ENCODE data around the gene SEC14L3.

The SEC14L3 gene

DNA sequence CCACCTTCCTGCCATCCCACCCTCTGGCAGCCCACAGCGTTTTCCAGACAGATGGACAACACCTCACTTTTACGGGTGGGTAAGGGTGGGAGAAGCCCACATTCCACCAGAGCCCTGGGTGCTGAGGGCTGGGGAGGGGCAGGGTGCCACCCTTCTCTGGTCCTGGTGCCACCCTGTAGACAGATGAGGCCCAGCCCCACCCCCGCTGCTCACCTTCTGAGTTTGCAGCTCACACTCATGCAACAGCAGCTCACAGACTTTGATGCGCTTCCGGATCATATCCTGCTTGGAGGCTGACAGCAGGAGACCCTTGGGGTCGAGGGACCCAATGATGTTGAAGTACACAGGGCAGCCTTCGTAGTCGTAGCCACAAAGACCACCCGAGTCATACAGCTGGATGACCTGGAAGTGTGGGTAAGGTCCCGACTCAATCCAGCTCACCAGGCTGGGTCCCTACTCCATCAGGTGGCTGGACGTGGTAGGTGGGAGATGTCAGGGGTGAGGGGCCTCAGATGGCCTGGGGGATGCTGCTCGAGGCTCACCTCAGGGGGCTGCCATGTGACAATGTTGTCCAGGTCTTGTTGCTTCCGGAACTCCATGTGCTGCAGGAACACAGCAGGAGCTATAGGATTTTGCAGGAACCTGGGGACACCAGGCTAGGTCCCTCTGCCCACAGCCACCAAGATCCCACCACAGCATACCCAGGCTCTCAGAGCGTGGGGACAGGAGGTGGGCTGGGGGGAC, 23.4 kb upstream of the SEC14L3 start:
- no peak overlapping the region for H3K9ac ChIP-seq (ENCODE audit: insufficient read length)
- H3K9me3 ChIP-seq (ENCODE audit: low read depth, low read length): no peaks in the 10 kb centered on the region
- no peak overlapping the region for H3K27ac ChIP-seq
- H3K4me3 ChIP-seq: no peak overlapping the region
- TF ChIP-seq FOXP2 (optimal IDR thresholded peaks at IDR 0.05; ENCODE audit: control extremely low read depth, extremely low read length, insufficient read depth) (no peak), POLR2AphosphoS5 (IDR thresholded peaks at IDR 0.05; ENCODE audit: borderline replicate concordance, low read depth, low read length) (no peak), EZH2 (IDR thresholded peaks at IDR 0.05) (no peak)
- no peaks in the 10 kb centered on the region for H3K36me3 ChIP-seq (ENCODE audit: insufficient read depth, low read length)
- no peak for DNase-seq (ENCODE audit: low read depth, low spot score)

DNA sequence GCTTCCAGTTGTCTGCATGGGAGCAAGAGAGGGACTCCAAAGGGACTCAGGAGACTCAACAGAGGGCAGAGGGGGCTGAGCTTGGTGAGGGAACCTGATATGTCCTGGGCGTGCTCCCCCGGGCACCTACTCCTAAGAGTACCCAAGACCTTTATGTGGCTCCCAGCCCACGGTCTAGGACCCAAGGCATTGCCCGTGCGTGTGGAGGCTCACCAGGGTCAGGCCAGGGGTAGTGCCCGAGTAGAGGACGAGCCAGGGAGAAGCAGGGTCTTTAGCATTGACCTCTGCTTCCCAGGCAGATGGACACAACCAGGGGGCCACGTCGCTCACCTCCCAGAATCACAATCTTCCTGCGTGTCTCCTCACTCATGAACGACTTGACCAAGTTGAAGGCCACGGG, 20.3 kb upstream of the SEC14L3 start:
- TF ChIP-seq EZH2 (IDR thresholded peaks at IDR 0.05): no peak
- no peak for TF ChIP-seq POLR2AphosphoS5 (IDR thresholded peaks at IDR 0.05; ENCODE audit: borderline replicate concordance, low read depth, low read length)
- TF ChIP-seq FOXP2 (optimal IDR thresholded peaks at IDR 0.05; ENCODE audit: control extremely low read depth, extremely low read length, insufficient read depth): no peak
- Histone ChIP-seq H3K9me3 (ENCODE audit: low read depth, low read length) (no peaks in the 10 kb centered on the region), H3K4me3 (no peak overlapping the region), H3K36me3 (ENCODE audit: insufficient read depth, low read length) (no peaks in the 10 kb centered on the region), H3K27ac (no peak overlapping the region), H3K9ac (ENCODE audit: insufficient read length) (no peak overlapping the region)
- DNase-seq (ENCODE audit: low read depth, low spot score): no peak

DNA sequence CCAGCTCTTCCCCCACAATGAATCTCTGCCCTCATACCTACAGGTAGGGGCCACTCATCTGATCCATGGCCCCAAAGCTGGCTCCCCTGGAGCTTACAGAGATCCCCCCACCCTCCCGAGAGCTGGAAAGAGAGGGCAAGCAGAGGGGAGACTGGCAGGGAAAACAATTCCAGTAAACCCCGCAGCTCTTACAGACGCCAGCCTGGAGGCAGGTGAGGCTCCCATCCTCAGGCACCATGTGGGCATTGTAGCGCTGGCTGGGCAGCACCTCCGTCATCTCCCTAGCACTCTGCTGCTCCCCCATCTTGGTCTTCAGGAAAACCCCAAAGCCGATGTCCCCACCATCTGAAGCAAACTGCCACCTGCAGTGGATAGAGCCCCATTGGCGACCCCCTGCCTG, 19.6 kb upstream of the SEC14L3 start:
- TF ChIP-seq POLR2AphosphoS5 (IDR thresholded peaks at IDR 0.05; ENCODE audit: borderline replicate concordance, low read depth, low read length) (no peak), EZH2 (IDR thresholded peaks at IDR 0.05) (no peak), FOXP2 (optimal IDR thresholded peaks at IDR 0.05; ENCODE audit: control extremely low read depth, extremely low read length, insufficient read depth) (no peak)
- Histone ChIP-seq H3K4me3 (no peak overlapping the region), H3K9me3 (ENCODE audit: low read depth, low read length) (no peaks in the 10 kb centered on the region), H3K36me3 (ENCODE audit: insufficient read depth, low read length) (no peaks in the 10 kb centered on the region), H3K27ac (no peak overlapping the region), H3K9ac (ENCODE audit: insufficient read length) (no peak overlapping the region)
- DNase-seq (ENCODE audit: low read depth, low spot score): no peak

DNA sequence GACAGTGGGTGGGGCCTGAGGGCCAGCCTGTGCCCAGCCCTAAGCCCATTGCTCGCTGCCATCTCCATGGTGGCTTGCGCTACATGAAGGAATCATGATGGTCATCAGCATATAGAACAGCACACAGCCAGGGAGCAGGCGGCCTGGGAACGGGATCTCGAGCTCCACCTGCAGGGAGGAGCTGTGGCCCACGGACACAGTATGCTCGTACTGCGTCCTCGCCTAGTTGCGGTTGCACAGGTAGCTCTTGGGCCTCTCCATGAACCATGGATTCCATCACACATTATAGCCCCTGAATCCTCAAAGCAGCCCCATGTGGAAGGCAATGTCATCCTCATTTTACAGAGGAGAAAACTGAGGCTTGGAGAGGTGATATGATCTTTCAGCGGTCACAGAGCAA, 18.6 kb upstream of the SEC14L3 start:
- no peak for TF ChIP-seq POLR2AphosphoS5 (IDR thresholded peaks at IDR 0.05; ENCODE audit: borderline replicate concordance, low read depth, low read length)
- TF ChIP-seq FOXP2 (optimal IDR thresholded peaks at IDR 0.05; ENCODE audit: control extremely low read depth, extremely low read length, insufficient read depth): no peak
- TF ChIP-seq EZH2 (IDR thresholded peaks at IDR 0.05): no peak
- Histone ChIP-seq H3K4me3 (no peak overlapping the region), H3K27ac (no peak overlapping the region), H3K9me3 (ENCODE audit: low read depth, low read length) (no peaks in the 10 kb centered on the region), H3K36me3 (ENCODE audit: insufficient read depth, low read length) (no peaks in the 10 kb centered on the region), H3K9ac (ENCODE audit: insufficient read length) (no peak overlapping the region)
- no peak for DNase-seq (ENCODE audit: low read depth, low spot score)

DNA sequence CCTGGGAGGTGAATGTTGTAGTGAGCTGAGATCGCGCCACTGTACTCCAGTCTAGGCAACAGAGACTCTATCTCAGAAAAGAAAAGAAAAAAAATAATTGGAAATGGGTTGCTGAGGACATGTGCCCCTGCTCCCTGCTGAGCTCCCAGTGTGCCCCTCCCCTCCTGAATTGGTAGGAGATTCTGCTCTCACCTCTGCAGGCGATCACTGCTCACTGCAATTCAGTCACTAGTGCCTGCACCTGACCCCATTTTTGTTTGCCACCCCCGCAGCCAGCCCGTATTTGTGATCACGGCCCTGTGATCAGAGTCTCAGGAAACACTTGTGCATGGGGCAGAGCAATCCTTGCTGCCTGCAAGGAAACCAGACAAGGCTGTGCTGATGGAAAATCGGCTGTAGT, 16.3 kb upstream of the SEC14L3 start:
- Histone ChIP-seq H3K9me3 (ENCODE audit: low read depth, low read length) (no peaks in the 10 kb centered on the region), H3K27ac (no peak overlapping the region), H3K36me3 (ENCODE audit: insufficient read depth, low read length) (no peaks in the 10 kb centered on the region), H3K9ac (ENCODE audit: insufficient read length) (no peak overlapping the region), H3K4me3 (no peak overlapping the region)
- no peak for DNase-seq (ENCODE audit: low read depth, low spot score)
- TF ChIP-seq POLR2AphosphoS5 (IDR thresholded peaks at IDR 0.05; ENCODE audit: borderline replicate concordance, low read depth, low read length) (no peak), EZH2 (IDR thresholded peaks at IDR 0.05) (no peak), FOXP2 (optimal IDR thresholded peaks at IDR 0.05; ENCODE audit: control extremely low read depth, extremely low read length, insufficient read depth) (no peak)

DNA sequence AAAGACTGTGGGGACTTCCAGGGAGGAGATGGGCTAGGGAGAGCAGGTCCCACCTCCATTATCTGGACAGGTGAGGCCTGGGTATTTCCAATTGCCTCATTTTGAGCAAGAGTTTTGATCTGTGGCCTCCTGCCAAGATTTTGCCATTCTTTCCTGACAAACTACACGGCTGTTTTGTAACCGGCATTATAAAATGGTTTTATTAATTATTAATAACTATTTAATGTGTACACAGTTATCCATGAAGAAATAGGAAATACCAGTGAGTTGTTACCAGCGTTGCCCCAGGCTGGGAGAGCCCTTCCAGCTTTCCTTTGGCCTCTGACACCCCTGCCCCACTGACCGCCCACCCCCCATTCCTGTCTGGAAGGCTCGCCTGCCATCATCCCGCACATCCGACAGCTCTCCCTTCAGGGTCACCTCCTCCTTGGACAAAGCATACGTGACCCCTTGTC, 14.9 kb upstream of the SEC14L3 start:
- no peak for DNase-seq (ENCODE audit: low read depth, low spot score)
- TF ChIP-seq FOXP2 (optimal IDR thresholded peaks at IDR 0.05; ENCODE audit: control extremely low read depth, extremely low read length, insufficient read depth) (no peak), POLR2AphosphoS5 (IDR thresholded peaks at IDR 0.05; ENCODE audit: borderline replicate concordance, low read depth, low read length) (no peak), EZH2 (IDR thresholded peaks at IDR 0.05) (no peak)
- Histone ChIP-seq H3K9me3 (ENCODE audit: low read depth, low read length) (no peaks in the 10 kb centered on the region), H3K27ac (no peak overlapping the region), H3K4me3 (no peak overlapping the region), H3K9ac (ENCODE audit: insufficient read length) (no peak overlapping the region), H3K36me3 (ENCODE audit: insufficient read depth, low read length) (no peaks in the 10 kb centered on the region)

DNA sequence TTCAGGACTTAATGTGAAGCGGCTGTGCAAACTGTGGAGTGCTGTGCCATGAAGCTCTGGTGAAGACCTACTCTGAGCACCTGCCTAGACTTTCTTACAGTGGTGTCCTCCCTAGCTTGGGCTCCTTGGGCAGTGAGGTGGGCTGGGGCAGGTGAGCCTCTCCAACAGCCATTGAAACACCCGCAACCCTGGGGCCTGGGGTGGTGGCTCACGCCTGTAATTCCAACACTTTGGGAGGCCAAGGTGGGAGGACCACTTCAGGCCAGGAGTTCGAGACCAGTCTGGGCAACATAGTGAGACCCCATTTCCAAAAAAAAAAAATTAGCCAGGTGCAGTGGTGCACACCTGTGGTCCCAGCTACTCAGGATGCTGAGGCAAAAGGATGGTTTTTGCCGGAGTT, 14.3 kb upstream of the SEC14L3 start:
- Histone ChIP-seq H3K36me3 (ENCODE audit: insufficient read depth, low read length) (no peaks in the 10 kb centered on the region), H3K27ac (no peak overlapping the region), H3K9ac (ENCODE audit: insufficient read length) (no peak overlapping the region), H3K4me3 (no peak overlapping the region), H3K9me3 (ENCODE audit: low read depth, low read length) (no peaks in the 10 kb centered on the region)
- TF ChIP-seq POLR2AphosphoS5 (IDR thresholded peaks at IDR 0.05; ENCODE audit: borderline replicate concordance, low read depth, low read length) (no peak), FOXP2 (optimal IDR thresholded peaks at IDR 0.05; ENCODE audit: control extremely low read depth, extremely low read length, insufficient read depth) (no peak), EZH2 (IDR thresholded peaks at IDR 0.05) (no peak)
- no peak for DNase-seq (ENCODE audit: low read depth, low spot score)

DNA sequence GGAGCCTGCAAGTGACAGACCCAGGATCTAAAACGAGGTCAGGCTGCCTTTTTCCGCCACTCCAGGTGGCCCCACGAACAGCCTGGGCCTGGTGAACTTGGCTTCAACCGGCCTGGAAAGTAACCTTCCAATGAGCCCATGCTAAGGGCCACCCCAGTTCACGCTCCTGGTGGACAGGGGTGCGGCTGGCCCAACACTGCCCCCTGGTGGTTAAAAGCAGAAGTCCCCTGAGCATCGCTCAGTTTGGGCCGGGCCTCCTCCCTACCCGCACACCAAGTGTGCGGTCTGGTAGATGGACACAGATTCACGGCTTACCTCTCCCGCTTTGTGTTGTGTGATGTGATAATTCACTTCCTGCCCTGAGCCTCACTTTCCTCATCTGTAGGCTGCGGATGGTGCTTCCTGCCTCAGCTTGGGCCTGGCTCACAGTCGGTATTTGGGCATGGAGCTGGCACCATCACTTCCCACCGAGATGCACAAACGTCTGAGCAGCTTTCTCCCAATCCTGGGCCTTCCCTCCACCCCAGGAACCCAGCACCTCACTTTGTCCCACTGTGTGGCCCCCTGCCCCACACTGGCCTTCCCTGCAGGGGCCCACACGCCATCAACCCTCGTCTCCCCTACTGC, 13.7 kb upstream of the SEC14L3 start:
- H3K36me3 ChIP-seq (ENCODE audit: insufficient read depth, low read length): no peaks in the 10 kb centered on the region
- TF ChIP-seq POLR2AphosphoS5 (IDR thresholded peaks at IDR 0.05; ENCODE audit: borderline replicate concordance, low read depth, low read length): no peak
- no peak for TF ChIP-seq FOXP2 (optimal IDR thresholded peaks at IDR 0.05; ENCODE audit: control extremely low read depth, extremely low read length, insufficient read depth)
- TF ChIP-seq EZH2 (IDR thresholded peaks at IDR 0.05): no peak
- no peak overlapping the region for H3K9ac ChIP-seq (ENCODE audit: insufficient read length)
- H3K4me3 ChIP-seq: no peak overlapping the region
- no peak for DNase-seq (ENCODE audit: low read depth, low spot score)
- H3K27ac ChIP-seq: no peak overlapping the region
- no peaks in the 10 kb centered on the region for H3K9me3 ChIP-seq (ENCODE audit: low read depth, low read length)
